Left lobe of liver (tissue), 2 donors: ENCODE measurements around the gene IL1R1. TPM values are rescaled to one million over a fixed set of nuclear protein-coding genes. Genes with fewer than 3 reads are reported as not detected.

Experiments
- ATAC-seq: fragments of 200-7000 bp; cut with Tn5 transposase; one replicate; pipeline ENCODE4 v1.9.1; 2020; ENCODE audit warnings: mild to moderate bottlenecking, moderate library complexity
- DNase-seq: peaks from one replicate; pipeline ENCODE4 v3.0.0-alpha.2; 2020; ENCODE audit warnings: low spot score
- total RNA-seq: library from RNA; stranded (reverse); gene quantifications from one replicate; pipeline ENCODE4 v1.2.1, GENCODE V29; 2021
- donor health status: DM: no; HTN: no; CAD: no; lungs with moderate emphysema.
- donor health status: DM: no; HTN: yes; CAD: no.

The IL1R1 gene
- total RNA-seq, 1 donor from 2014 or later: 39.0 TPM

DNA sequence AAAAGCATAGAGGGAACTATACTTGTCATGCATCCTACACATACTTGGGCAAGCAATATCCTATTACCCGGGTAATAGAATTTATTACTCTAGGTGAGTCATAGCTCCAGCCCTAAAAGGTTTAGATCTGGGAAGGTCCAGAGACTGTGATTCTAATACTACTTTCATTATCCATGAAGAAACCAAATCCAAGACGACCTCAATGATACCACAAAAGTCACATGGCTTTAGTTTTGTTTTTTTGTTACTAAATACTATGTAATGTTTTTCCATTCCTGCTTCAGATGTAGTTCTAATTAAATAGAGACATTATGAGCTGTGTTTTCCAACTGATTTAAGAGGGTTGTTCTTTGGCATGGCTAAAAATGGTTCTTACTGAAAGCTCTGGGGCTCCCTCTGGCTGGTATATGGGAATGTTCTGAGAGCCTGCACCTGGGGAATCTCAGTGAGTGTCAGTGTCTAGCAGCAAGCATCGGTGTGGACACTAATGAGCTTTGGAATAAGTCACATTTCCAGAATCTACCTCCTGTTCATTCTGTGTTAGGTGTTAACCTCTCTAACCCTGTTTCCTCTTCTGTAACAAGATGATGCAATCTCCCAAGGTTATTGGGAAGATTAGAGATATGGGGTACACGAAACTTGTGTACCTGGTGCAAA lies 23.8 kb downstream of the IL1R1 start:
- ATAC-seq: peak; percentile 98
- DNase-seq: no peak

DNA sequence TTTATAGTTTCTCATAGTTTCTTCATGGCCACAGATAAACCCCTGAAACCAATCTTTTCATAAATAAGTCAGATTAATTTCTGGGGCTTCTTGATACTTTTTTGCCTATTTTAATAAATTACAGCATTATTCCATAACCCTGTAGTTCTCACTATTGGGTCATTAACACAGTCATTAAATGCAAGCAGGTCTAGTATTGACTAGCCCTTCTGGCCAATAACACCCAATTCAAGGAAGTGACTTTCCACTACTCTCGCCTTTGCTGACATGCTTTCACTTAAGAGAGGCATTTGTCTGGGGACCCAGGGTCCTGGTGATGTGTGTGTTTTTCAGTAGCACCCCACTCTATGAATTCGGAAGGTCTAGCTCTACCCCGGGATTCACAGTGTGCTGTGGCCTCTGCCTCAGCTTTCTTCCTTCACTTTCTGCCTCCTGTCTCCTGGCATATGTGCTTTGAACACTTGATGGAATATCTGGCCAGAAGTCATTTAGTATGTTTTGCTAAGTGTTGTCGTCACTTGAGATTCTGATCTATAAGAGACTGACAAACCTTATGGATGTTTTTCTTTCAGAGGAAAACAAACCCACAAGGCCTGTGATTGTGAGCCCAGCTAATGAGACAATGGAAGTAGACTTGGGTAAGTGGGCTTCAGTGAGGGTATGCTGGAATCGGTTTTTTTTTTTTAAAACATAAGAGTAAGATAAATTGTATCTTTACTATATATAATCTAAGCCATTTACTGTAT lies 25.7 kb downstream of the IL1R1 start:
- ATAC-seq (no peak), DNase-seq (no peak)

DNA sequence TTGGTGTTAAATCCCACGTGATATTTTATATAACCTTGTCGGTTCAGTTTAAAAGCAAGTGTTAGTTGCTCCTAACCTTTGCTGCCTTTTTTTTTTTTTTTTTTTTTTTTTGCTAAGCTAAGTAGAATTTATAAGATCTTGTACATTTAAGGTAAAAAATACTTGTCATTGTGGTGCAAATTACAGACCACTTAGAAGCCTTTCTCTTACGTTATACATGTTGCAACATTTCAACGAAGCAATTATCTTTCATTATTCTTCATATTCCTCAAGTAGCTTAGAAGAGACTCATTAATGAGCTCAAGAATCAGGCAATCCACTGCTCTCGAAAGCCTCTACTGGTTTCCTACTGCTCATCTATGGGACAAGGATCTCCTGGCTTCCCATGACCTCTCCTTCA lies 29.4 kb downstream of the IL1R1 start:
- ATAC-seq (no peak), DNase-seq (no peak)

DNA sequence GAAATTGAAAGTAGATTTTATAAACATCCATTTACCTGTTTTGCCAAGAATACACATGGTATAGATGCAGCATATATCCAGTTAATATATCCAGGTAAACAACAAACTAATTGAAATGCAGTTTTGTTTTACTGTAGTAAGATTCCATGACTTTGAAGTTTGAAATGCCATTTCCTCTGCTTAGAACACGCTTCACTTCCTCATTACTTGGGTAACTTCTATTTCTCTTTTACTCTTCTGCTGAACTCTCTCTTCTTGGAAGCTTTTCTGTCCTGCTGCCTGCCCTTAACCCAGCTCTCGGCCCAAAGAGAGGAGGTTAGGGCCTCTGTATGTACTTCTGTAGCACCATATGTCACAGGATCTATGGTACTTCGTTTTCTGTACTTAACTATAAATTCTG lies 30.2 kb downstream of the IL1R1 start:
- ATAC-seq: no peak
- no peak for DNase-seq

DNA sequence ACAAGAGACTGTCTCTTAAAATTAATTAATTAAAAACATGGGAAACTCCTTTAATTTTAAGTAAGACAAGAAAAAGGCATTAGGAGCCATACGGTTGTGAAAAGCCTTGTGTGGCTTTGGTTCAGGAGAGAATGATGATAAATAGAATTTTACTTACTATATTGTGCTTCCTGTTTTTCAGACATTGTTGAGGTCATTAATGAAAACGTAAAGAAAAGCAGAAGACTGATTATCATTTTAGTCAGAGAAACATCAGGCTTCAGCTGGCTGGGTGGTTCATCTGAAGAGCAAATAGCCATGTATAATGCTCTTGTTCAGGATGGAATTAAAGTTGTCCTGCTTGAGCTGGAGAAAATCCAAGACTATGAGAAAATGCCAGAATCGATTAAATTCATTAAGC lies 33.6 kb downstream of the IL1R1 start:
- ATAC-seq (no peak), DNase-seq (no peak)

DNA sequence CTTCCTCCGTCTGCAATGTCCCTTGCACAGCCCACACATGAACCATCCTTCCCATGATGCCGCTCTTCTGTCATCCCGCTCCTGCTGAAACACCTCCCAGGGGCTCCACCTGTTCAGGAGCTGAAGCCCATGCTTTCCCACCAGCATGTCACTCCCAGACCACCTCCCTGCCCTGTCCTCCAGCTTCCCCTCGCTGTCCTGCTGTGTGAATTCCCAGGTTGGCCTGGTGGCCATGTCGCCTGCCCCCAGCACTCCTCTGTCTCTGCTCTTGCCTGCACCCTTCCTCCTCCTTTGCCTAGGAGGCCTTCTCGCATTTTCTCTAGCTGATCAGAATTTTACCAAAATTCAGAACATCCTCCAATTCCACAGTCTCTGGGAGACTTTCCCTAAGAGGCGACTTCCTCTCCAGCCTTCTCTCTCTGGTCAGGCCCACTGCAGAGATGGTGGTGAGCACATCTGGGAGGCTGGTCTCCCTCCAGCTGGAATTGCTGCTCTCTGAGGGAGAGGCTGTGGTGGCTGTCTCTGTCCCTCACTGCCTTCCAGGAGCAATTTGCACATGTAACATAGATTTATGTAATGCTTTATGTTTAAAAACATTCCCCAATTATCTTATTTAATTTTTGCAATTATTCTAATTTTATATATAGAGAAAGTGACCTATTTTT lies 35.4 kb downstream of the IL1R1 start:
- DNase-seq (no peak), ATAC-seq (peak; percentile 32)

DNA sequence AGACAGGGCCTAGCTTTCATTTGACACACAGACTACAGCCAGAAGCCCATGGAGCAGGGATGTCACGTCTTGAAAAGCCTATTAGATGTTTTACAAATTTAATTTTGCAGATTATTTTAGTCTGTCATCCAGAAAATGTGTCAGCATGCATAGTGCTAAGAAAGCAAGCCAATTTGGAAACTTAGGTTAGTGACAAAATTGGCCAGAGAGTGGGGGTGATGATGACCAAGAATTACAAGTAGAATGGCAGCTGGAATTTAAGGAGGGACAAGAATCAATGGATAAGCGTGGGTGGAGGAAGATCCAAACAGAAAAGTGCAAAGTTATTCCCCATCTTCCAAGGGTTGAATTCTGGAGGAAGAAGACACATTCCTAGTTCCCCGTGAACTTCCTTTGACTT lies 36.5 kb downstream of the IL1R1 start:
- ATAC-seq (no peak), DNase-seq (no peak)

DNA sequence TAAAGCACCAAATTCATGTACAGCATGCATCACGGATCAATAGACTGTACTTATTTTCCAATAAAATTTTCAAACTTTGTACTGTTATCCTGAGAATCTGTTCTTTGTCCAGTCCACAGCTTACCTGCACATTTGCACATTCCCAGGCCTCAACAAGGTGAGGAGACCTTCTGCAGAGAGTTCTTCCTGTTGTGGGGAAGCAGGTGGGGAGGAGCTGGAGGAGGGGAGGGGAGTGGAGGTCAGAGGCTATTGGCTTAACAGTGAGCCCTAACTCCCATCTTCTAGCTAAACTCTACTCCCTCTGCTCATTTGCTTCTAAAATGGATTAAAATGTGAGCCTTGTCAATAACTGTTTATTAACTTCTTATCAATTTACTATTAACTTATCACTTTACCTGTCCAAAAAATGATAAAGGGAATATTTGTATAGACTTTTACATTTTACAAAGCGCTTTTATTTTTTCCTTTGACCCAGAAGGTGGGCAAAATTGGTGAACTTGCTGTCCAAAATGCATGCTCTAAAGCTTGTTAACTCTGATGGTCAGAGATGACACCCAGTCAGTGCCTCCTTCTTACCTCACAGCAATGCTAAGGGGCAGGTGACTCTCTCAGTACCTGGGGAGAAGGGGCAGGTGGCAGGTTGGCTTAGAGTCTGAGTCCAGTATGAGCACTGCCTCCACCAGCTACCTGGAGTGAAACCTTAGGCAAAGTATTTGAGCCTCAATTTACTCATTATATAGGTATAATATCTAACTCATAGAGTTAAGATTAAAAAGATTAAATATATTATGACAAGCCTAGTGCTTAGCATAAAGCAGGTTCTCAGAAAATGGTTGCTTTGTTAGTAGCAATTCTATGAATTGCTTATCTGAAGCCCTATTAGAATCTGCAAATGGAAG lies 37.5 kb downstream of the IL1R1 start:
- DNase-seq (no peak), ATAC-seq (peak; percentile 27)

DNA sequence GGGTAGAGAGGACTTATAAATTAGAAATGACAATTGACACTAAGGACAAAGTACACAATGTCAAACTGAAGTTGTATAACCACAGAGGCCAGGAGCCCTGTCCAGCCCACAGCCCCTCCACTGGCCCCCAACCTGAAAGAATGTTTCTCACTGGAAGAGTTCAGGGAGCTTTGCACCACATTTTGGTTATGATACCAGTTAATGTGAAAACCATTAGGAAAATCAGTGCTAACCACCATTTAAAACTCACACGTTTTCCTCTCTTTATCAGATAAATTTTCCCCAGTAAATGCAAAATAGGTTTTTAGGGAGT lies 38.1 kb downstream of the IL1R1 start:
- ATAC-seq (peak; percentile 17), DNase-seq (no peak)

DNA sequence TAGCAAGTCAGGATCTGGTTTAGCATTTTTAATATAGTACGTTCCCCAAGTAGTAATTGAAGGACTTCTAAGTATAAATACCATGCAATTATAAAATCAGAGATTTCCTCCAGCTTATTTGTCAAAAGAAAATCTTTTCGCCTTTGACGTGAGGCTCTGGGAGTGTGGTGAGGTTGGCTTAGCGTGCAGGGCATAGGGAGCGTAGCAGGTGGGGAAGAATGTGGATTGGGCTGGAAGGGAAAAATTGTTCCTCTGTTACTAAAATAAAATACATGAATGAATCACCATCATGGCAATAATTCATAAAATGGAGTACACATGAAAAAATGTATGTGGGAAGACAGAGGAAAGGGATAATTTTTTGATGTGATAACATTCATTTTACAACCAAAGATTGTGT lies 38.8 kb downstream of the IL1R1 start:
- DNase-seq: no peak
- no peak for ATAC-seq

DNA sequence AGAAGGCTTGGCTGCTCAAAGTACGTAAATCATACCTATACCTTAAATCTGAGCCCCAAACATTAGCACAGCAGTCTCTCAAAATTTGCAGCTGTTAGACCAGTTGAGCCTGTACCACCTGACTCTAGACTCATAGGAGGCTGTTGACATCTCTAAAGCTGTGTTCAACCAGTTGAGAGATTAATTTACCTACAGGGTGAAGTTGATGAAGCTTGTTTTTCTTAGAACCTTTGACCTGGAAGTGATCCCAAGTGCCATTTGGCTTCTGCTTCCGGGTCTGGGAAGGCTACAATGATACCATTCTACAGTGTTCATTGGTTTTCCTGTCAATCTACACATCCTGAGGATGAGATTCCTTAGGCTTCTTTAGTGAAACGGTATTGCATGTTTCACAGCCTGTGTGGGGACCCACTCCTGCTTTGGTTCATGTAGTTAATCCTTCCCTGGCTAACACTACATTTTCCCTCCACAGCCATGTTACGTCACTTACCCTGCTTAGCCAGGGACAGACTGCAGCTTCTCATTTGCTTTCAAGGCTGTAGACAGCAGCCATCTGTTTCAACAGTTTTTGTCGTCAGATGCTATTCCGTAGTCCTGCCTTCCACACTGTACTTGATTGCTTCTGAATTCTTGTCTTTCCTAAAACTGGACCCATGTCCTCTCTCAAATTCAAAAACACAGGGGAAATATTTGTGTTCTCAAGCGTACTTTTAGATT lies 39.5 kb downstream of the IL1R1 start:
- DNase-seq (no peak), ATAC-seq (no peak)

DNA sequence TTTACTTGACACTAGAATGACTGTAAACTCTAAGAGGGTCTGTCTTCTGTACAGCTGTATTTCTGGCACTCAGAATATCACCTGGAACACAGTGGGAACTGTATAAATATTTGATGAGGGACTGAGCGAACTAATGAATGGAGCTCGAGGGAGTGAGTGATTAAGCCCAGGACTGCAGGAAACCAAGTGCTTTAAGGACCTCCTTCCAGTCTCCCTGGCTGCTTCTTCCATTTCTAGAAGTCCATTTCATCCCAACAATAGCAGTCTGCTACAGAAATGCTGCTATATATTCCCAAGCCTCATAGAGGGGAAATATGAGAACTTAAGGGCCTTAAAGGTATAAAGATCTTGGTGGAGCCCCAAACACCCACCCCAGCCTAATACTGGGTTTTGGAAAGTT lies 41.5 kb downstream of the IL1R1 start:
- no peak for DNase-seq
- ATAC-seq: no peak

DNA sequence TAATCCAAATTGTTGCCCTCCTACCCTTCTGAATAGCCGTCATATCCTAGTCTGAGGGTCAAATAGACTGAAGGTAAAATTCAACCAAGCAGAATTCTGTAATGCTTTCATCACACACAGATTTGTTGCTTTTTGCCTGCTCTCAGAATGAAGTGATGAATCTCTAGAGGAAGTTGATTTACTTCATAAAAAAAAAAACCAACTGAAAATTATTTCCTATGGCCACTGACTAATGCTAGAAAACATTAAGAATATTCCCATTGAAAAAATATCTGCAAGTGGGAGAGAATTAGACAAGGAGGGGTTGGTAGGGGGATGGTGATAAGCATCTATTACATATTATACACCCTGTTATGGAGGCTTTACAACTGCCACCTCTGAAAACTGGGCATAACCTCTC lies 42.0 kb downstream of the IL1R1 start:
- no peak for ATAC-seq
- no peak for DNase-seq

DNA sequence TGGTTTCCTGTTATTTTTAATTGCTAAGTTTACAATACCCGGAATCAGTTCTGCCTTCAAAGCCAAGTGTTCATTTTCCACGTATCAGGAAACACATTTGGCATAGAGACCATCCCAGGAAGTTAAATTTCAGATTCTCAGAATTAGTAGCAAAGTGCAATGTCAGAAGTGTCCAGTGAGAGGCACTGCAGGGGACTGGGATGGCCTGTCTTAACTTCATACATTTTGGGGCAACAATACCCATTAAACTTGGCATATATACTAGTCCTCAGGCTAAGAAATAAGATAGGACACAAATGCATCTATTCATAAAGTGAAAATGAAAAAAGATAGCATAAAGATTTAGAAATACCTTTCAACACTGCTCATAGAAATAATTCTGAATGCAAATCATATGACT lies 42.8 kb downstream of the IL1R1 start:
- no peak for DNase-seq
- peak; percentile 29 for ATAC-seq

DNA sequence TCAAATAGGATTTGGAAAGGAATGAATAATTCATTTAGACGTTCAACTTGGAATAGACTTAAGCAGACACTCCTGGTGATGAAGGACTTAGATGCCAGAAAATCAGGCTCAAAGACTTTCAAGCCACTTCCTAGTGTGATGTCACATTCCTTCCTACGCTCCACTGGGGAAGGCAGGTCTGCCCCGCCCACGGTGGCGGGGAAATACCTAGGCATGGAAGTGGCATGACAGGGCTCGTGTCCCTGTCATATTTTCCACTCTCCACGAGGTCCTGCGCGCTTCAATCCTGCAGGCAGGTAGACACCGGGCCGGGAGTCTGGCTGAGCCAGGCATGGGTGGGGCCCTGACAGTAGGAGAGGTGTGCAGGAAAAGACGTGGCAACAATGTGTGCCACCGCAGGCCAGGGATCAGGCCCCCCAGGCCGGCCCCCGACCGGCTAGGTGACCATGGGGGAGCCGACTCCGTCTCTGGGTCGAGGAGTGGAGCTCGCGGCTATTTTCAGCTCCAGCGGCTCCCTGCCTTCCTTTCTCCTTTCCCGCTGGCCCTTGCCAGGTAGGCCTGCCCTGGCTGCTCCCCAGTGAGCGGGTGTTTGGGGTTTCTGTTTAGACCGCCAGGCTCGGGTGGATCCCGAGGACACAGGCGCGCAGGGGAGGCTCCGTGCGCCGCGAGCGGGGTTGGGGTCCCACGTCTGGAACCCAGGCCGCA lies 44.4 kb downstream of the IL1R1 start, which contains the start of gene IL1RL2:
TSS of gene IL1RL2 (plus strand) at position 233 of the 705 bp plus-strand sequence. CDS start 845 bp downstream, outside the sequence.
- DNase-seq (no peak), ATAC-seq (peak; percentile 70)

DNA sequence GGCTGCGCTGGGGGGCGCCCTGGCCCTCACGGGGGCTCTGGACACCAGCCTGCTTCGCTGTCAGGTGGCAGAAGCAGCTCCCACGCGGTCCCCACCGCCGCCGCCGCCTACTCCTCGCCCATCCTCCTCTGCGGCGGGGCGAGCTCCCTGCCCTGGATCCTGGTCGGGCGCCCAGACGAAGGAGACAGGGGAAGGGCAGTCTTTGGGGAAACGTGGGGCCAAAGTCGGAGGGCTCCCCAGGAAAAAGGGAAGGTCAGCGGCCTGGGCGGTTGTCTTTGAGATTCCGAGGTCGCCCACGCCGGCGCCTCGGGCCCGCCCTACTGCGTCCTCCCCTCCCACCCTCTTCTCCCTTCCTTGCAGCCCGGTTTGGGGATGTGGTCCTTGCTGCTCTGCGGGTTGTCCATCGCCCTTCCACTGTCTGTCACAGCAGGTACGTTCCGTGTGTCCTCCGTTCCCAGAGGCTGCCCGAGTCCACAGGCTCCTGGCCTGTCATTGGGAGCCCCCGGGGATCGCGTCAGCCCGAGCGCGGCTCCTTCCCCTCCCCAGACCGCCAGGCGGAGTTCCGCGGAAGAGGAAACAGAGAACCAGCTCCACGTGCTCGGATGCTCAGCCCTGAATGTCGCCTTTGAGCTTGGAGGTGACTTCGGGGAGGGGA lies 45.1 kb downstream of the IL1R1 start:
- ATAC-seq: peak; percentile 79

DNA sequence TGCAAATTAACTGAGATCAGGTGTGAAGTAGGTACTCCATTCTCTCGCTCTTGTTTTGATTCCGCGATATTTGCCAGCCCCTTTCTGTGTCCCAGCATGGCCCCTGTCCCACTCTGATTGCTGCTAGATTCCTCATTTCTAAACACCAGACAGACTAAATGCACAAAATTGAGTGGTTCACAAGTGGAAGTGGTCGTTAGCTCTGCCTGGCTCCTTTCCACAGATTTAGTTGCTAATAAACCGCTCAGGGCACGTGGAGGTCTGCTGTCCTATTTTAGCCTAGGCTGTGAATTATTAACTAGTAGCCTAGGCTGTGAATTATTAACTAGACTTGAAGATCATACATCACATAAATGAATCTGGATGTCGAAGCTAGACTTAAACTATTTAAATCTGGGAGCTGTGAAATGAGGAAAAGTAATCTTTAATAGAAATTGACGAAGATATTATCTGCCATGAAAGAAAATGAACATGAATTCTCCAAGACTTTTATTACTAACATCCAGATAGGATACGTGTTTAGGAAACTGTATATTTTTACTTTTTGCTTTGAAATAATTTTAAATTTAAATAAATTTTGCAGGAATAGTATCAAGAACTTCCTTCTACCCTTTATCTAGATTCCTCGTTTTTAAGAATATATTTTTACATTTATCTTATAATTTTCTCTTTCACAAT lies 48.0 kb downstream of the IL1R1 start:
- peak; percentile 50 for ATAC-seq
- DNase-seq: peak; percentile 68

More for the DNA sequence above, 45.1 kb downstream of the IL1R1 start:
- peak; percentile 62 for DNase-seq

DNA sequence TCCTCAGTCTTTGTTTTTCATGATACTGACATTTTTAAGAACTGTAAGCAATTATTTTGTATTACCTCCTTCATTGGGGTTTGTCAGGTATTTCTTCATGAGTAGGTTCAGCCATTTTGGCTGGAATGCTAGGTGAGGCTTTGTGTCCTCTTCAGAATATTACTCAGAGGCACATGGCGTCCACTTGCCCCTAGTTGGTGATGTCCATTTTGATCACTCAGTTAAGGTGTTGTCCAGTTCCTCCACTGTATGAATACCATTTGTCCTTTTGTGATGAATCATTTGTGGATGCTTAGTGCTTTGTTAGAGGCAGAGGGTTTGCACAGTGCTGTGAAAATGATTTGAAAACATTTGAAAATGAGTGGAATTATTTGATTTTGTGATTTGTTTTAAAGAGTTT lies 49.0 kb downstream of the IL1R1 start:
- DNase-seq (no peak), ATAC-seq (no peak)

DNA sequence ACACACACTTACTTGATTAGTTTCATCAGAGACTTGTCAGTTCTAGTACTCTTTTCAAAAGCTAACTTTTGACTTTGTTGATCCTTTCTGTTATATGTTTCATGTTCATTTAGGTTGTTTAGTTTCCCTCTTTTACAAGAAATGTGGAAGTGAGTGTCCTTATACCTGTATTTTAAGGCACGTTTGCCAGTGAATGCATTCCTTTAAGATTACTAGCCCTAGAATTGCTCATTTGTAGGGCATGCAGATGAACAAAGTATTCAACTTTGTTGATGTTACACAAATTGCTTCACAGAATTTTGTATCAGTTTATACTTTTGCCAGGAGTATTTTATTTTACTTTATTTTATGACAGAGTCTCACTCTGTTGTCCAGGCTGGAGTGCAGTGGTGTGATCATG lies 50.5 kb downstream of the IL1R1 start:
- DNase-seq (no peak), ATAC-seq (no peak)
